Colonic mucosa (tissue), 4 donors: ENCODE measurements around the gene PDLIM1. TPM values are rescaled to one million over a fixed set of nuclear protein-coding genes. Genes with fewer than 3 reads are reported as not detected.

Experiments used
- DNase-seq: peaks from one replicate; pipeline ENCODE4 v3.0.0-alpha.2; 2020
- H3K27ac ChIP-seq: fragments of 200-600 bp; one replicate; pipeline ENCODE4 v1.8.0; 2021
- H3K27me3 ChIP-seq: fragments of 200-600 bp; one replicate; pipeline ENCODE4 v1.8.0; 2021
- H3K36me3 ChIP-seq: fragments of 200-600 bp; one replicate; pipeline ENCODE4 v1.8.0; 2021
- H3K4me1 ChIP-seq: fragments of 200-600 bp; one replicate; pipeline ENCODE4 v1.8.0; 2021; ENCODE audit warnings: mild to moderate bottlenecking
- H3K4me3 ChIP-seq: fragments of 200-600 bp; one replicate; pipeline ENCODE4 v1.8.0; 2021
- H3K9ac ChIP-seq, 2 donors: one replicate each; pipeline ENCODE4 v1.7.0; 2013; ENCODE audit warnings: control low read depth in 2 of 2, low read depth in 2 of 2, low read length in 2 of 2
- H3K9me3 ChIP-seq: fragments of 200-600 bp; one replicate; pipeline ENCODE4 v1.8.0; 2021
- intact Hi-C: fragments of 100-400 bp; cut with DNase I; formaldehyde crosslinking; loops from one replicate; pipeline ENCODE4 v1.14.1; 2022
- total RNA-seq, 2 donors: library from RNA; stranded (reverse); fragmentation: NEBNext Ultra II Directional in 1 of 2; extraction: Animal tissue kit (Norgen Biotek cat#: 25700) in 1 of 2; gene quantifications; one replicate each; pipeline ENCODE4 v1.2.1, GENCODE V29; 2021
- TF ChIP-seq, protein P1 (sequence below): fragments of 200-600 bp; IDR thresholded peaks from one replicate; pipeline ENCODE4 v1.8.0; 2022; ENCODE audit warnings: antibody characterized with exemption, mild to moderate bottlenecking
- donor health status: healthy.
- donor health status: DM: no; HTN: no; CAD: no.
- donor health status: DM: no; HTN: no; CAD: no.

Gene PDLIM1
- total RNA-seq, 2 donors from 2014 or later: 246 to 433 TPM

DNA sequence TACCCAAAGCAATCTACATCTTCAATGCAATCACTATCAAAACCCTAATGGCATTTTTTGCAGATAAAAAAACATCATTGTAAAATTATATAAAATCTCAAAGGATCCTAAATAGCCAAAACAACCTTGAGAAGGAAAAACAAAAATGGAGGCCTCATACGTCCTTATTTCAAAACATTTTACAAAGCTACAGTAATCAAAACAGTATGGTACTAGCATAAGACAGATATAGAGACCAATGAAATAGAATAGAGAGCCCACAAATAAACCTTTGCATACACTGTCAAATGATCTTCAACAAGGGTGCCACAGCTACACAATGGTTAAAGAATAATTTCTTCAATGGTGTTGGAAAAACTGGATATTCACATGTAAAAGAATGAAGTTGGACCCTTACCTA, 34.5 kb downstream of the PDLIM1 start:
- H3K9ac ChIP-seq: no peak overlapping the region
- TF ChIP-seq, protein P1, sequence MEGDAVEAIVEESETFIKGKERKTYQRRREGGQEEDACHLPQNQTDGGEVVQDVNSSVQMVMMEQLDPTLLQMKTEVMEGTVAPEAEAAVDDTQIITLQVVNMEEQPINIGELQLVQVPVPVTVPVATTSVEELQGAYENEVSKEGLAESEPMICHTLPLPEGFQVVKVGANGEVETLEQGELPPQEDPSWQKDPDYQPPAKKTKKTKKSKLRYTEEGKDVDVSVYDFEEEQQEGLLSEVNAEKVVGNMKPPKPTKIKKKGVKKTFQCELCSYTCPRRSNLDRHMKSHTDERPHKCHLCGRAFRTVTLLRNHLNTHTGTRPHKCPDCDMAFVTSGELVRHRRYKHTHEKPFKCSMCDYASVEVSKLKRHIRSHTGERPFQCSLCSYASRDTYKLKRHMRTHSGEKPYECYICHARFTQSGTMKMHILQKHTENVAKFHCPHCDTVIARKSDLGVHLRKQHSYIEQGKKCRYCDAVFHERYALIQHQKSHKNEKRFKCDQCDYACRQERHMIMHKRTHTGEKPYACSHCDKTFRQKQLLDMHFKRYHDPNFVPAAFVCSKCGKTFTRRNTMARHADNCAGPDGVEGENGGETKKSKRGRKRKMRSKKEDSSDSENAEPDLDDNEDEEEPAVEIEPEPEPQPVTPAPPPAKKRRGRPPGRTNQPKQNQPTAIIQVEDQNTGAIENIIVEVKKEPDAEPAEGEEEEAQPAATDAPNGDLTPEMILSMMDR: no peak
- no peak overlapping the region for H3K27ac ChIP-seq
- no peaks in the 10 kb centered on the region for H3K9me3 ChIP-seq
- intact Hi-C loops: no loop called here
- no peaks in the 10 kb centered on the region for H3K36me3 ChIP-seq
- H3K4me1 ChIP-seq: no peaks in the 10 kb centered on the region
- no peak for DNase-seq
- H3K27me3 ChIP-seq: no peaks in the 10 kb centered on the region
- H3K4me3 ChIP-seq: no peak overlapping the region

- intact Hi-C loops: no loop called here
- Histone ChIP-seq H3K36me3 (no peaks in the 10 kb centered on the region), H3K9me3 (no peaks in the 10 kb centered on the region), H3K9ac (no peak overlapping the region), H3K4me3 (no peak overlapping the region), H3K4me1 (no peaks in the 10 kb centered on the region), H3K27me3 (no peaks in the 10 kb centered on the region), H3K27ac (no peak overlapping the region)
- no peak for DNase-seq
- TF ChIP-seq, protein P1: no peak
These were observed 36.2 kb downstream of the PDLIM1 start for GRCh38 chr10:95254629-95255028.

DNA sequence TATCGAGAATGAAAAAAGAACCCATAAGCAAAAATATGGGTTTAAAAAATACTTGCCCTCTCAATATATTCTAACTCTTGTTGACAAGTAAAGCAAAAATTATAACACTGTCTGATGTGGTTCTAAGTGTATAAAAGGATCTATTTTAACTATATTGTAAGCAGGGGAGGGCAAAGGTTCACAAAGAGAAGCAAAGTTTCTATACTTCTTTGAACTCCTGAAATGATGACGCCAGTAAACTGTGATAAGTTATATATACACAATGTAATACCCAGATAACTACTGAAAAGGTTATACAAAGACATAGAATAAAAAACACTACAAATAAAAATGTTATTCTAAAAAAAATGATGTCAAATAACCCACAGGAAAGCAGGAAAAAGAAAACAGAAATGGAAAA, 37.1 kb downstream of the PDLIM1 start:
- Histone ChIP-seq H3K36me3 (no peaks in the 10 kb centered on the region), H3K27ac (no peak overlapping the region)
- intact Hi-C loops: no loop called here

GRCh38 chr10:95253007-95253406, 37.8 kb downstream of the PDLIM1 start:
- H3K27me3 ChIP-seq: no peaks in the 10 kb centered on the region
- H3K9me3 ChIP-seq: no peaks in the 10 kb centered on the region
- TF ChIP-seq, protein P1: no peak
- H3K9ac ChIP-seq: no peak overlapping the region
- intact Hi-C loops: no loop called here
- H3K4me3 ChIP-seq: no peak overlapping the region
- H3K4me1 ChIP-seq: no peaks in the 10 kb centered on the region
- H3K36me3 ChIP-seq: no peaks in the 10 kb centered on the region
- H3K27ac ChIP-seq: no peak overlapping the region
- no peak for DNase-seq

More for the DNA sequence above, 37.1 kb downstream of the PDLIM1 start:
- H3K27me3 ChIP-seq: no peaks in the 10 kb centered on the region
- no peaks in the 10 kb centered on the region for H3K4me1 ChIP-seq
- no peaks in the 10 kb centered on the region for H3K9me3 ChIP-seq
- H3K4me3 ChIP-seq: no peak overlapping the region
- no peak overlapping the region for H3K9ac ChIP-seq
- no peak for DNase-seq
- TF ChIP-seq, protein P1: no peak

DNA sequence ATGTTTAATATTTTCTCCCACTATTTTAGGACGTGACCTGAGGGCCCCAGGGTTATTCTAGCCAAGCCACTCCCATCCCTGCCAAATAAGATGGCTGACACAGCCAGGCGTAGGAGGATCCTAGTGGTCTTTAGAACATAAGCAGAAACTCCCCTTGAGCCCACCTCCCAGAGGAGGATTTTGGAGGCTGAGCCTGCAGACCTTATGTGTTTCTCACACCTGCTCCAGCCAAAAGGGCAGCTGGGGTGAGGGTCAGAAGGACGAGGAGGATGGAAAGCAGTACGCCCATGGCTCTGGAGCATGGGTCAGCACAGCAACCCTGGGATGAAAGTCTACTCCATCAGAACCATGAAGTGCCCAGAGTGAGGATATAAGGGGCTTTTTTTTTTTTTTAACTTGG, 39.9 kb downstream of the PDLIM1 start:
- H3K27ac ChIP-seq: no peak overlapping the region
- H3K4me1 ChIP-seq: no peaks in the 10 kb centered on the region
- no peaks in the 10 kb centered on the region for H3K36me3 ChIP-seq
- no peaks in the 10 kb centered on the region for H3K27me3 ChIP-seq
- H3K9ac ChIP-seq: no peak overlapping the region
- no peak for DNase-seq
- no peak overlapping the region for H3K4me3 ChIP-seq
- TF ChIP-seq, protein P1: no peak
- intact Hi-C loops: no loop called here
- no peaks in the 10 kb centered on the region for H3K9me3 ChIP-seq

GRCh38 chr10:95249467-95249866, 41.3 kb downstream of the PDLIM1 start:
- H3K4me3 ChIP-seq: no peak overlapping the region
- TF ChIP-seq, protein P1: no peak
- H3K27ac ChIP-seq: no peak overlapping the region
- no peaks in the 10 kb centered on the region for H3K9me3 ChIP-seq
- no peak overlapping the region for H3K9ac ChIP-seq
- intact Hi-C loops: no loop called here
- no peaks in the 10 kb centered on the region for H3K27me3 ChIP-seq
- no peak for DNase-seq
- no peaks in the 10 kb centered on the region for H3K36me3 ChIP-seq
- no peaks in the 10 kb centered on the region for H3K4me1 ChIP-seq
